ENCODE measurements around the gene PLA2G2C.

DNA sequence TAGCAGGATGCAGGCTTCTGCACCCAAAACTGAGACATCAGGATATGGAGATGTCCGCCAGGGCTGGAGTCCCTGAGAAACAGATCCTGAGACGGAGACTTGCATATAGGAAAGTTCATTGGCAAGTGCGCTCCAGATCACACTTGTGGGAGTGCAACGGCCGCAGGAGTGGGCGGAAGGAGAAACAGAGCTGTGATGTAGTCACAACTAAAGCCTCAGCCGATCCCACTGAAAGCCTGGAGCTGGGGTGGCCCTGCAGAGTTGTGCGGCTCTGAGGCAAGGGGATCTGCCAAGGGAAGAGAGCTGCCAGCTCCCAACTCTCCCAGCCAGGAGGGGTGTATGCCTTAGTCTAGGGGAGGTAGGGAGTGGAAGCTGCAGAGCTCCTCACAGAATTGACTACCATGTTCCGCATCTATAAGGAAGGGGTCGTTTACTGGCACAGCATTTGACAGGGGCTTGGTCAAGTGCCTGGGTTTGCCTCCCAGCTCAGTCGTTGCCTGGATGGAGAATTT lies 42.1 kb upstream of the PLA2G2C start:
- TF ChIP-seq POLR2AphosphoS5 (IDR thresholded peaks at IDR 0.05) = no peak
- TF ChIP-seq, protein P1, sequence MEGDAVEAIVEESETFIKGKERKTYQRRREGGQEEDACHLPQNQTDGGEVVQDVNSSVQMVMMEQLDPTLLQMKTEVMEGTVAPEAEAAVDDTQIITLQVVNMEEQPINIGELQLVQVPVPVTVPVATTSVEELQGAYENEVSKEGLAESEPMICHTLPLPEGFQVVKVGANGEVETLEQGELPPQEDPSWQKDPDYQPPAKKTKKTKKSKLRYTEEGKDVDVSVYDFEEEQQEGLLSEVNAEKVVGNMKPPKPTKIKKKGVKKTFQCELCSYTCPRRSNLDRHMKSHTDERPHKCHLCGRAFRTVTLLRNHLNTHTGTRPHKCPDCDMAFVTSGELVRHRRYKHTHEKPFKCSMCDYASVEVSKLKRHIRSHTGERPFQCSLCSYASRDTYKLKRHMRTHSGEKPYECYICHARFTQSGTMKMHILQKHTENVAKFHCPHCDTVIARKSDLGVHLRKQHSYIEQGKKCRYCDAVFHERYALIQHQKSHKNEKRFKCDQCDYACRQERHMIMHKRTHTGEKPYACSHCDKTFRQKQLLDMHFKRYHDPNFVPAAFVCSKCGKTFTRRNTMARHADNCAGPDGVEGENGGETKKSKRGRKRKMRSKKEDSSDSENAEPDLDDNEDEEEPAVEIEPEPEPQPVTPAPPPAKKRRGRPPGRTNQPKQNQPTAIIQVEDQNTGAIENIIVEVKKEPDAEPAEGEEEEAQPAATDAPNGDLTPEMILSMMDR (IDR thresholded peaks at IDR 0.05 in 8 of 11, conservative IDR thresholded peaks at IDR 0.05 in 3 of 11) = no peak
- no peak for TF ChIP-seq POLR2A (IDR thresholded peaks at IDR 0.05)
